GM18858 (cell line): Measurements from ENCODE around the gene SRRM3.
"Not testable (repeated sequence)": the region's sequence is repeated elsewhere in the genome, so short reads cannot be mapped to it uniquely, and the experiment has no call there.

Experiments
- ATAC-seq: cut with Tn5 transposase; IDR thresholded peaks from one replicate; pipeline ENCODE4 v1.9.1; 2021; ENCODE audit not compliant: unreplicated experiment

Gene SRRM3

GRCh38 chr7:76225951-76226350 is 24.3 kb downstream of the SRRM3 start:
- ATAC-seq: no peak

GRCh38 chr7:76226878-76227423 is 25.3 kb downstream of the SRRM3 start:
- not testable (repeated sequence) for ATAC-seq

GRCh38 chr7:76230214-76230613 is 28.5 kb downstream of the SRRM3 start:
- no peak for ATAC-seq

- no peak for ATAC-seq
Measured at GRCh38 chr7:76231071-76231470, 29.4 kb downstream of the SRRM3 start.

GRCh38 chr7:76231583-76231982 is 29.9 kb downstream of the SRRM3 start:
- no peak for ATAC-seq

- ATAC-seq: no peak
Measured at GRCh38 chr7:76232698-76233097, 31.0 kb downstream of the SRRM3 start.

GRCh38 chr7:76233538-76234281 is 32.0 kb downstream of the SRRM3 start:
- ATAC-seq: no peak

- ATAC-seq: no peak
Measured at GRCh38 chr7:76234282-76234584, 32.5 kb downstream of the SRRM3 start.

GRCh38 chr7:76234931-76235441 is 33.3 kb downstream of the SRRM3 start:
- no peak for ATAC-seq

- ATAC-seq: no peak
Measured at GRCh38 chr7:76236224-76236623, 34.5 kb downstream of the SRRM3 start.

- no peak for ATAC-seq
Measured at GRCh38 chr7:76238326-76238725, 36.6 kb downstream of the SRRM3 start.

GRCh38 chr7:76241141-76241540 is 39.4 kb downstream of the SRRM3 start:
- ATAC-seq: no peak

GRCh38 chr7:76242517-76243063 is 40.9 kb downstream of the SRRM3 start:
- ATAC-seq: not testable (repeated sequence)

- no peak for ATAC-seq
Measured at GRCh38 chr7:76244781-76245391, 43.2 kb downstream of the SRRM3 start.

GRCh38 chr7:76246804-76247389 is 45.2 kb downstream of the SRRM3 start:
- no peak for ATAC-seq

GRCh38 chr7:76247938-76248337 is 46.2 kb downstream of the SRRM3 start:
- no peak for ATAC-seq

- ATAC-seq: no peak
Measured at GRCh38 chr7:76252021-76252420, 50.3 kb downstream of the SRRM3 start.

- no peak for ATAC-seq
Measured at GRCh38 chr7:76254781-76255180, 53.1 kb downstream of the SRRM3 start.

GRCh38 chr7:76257973-76258372 is 56.3 kb downstream of the SRRM3 start:
- no peak for ATAC-seq

- no peak for ATAC-seq
Measured at GRCh38 chr7:76259124-76260093, 57.7 kb downstream of the SRRM3 start.
